Common myeloid progenitor, CD34-positive (primary cell): ENCODE data around the gene TMEM258.

ENCODE experiments used
- CTCF ChIA-PET: fragments of 350-600 bp; sonication (Branson Sonifier 250); formaldehyde crosslinking; loops from one replicate; lab custom pipeline; 2021; ENCODE audit warnings: antibody characterized with exemption; lab: Charles Lee
- POLR2A ChIA-PET: fragments of 350-600 bp; sonication (Branson Sonifier 250); formaldehyde crosslinking; loops from one replicate; lab custom pipeline; 2021; ENCODE audit warnings: antibody characterized with exemption; lab: Charles Lee
- DNase-seq, 3 donors: peaks; one replicate each; pipeline versions ENCODE4 v3.0.0 to v3.0.0-alpha.2; 2013
- H3K27ac ChIP-seq, 2 experiments: 1 replicate in 1 of 2; 2 replicates in 1 of 2; pipeline ENCODE4 v1.7.0; 2013; ENCODE audit warnings: inconsistent platforms in 2 of 2, low read length in 2 of 2, mild to moderate bottlenecking in 2 of 2, low read depth in 1 of 2, moderate library complexity in 1 of 2; ENCODE audit not compliant: severe bottlenecking in 2 of 2, insufficient read depth in 1 of 2, poor library complexity in 1 of 2
- H3K27me3 ChIP-seq, 5 experiments: replicated peaks in 2 of 5; 1 replicate in 3 of 5; 2 replicates in 2 of 5; pipeline versions ENCODE4 v1.6.1 to v1.7.0; 2013; ENCODE audit warnings: low read length in 4 of 5, mild to moderate bottlenecking in 2 of 5, moderate library complexity in 2 of 5, inconsistent platforms in 1 of 5; ENCODE audit not compliant: insufficient read depth in 5 of 5, control insufficient read depth in 4 of 5
- H3K36me3 ChIP-seq, 4 experiments: 1 replicate in 2 of 4; 2 replicates in 2 of 4; pipeline versions ENCODE4 v1.6.1 to v1.7.0; 2013; ENCODE audit warnings: low read length in 3 of 4, control low read depth in 1 of 4, mild to moderate bottlenecking in 1 of 4; ENCODE audit not compliant: control insufficient read depth in 4 of 4, insufficient read depth in 4 of 4
- H3K4me1 ChIP-seq, 4 experiments: 1 replicate in 3 of 4; 2 replicates in 1 of 4; pipeline versions ENCODE4 v1.6.1 to v1.7.1; 2013; ENCODE audit warnings: low read length in 3 of 4, mild to moderate bottlenecking in 3 of 4, control low read depth in 1 of 4, inconsistent platforms in 1 of 4, moderate library complexity in 1 of 4; ENCODE audit not compliant: control insufficient read depth in 4 of 4, insufficient read depth in 4 of 4; ENCODE audit errors: control extremely low read depth in 1 of 4
- H3K4me3 ChIP-seq, 7 experiments: 1 replicate in 4 of 7; 2 replicates in 3 of 7; pipeline versions ENCODE4 v1.5.1 to v1.7.0; 2013; ENCODE audit warnings: mild to moderate bottlenecking in 7 of 7, low read length in 6 of 7, moderate library complexity in 6 of 7, inconsistent platforms in 2 of 7, low read depth in 2 of 7, control low read depth in 1 of 7; ENCODE audit not compliant: insufficient read depth in 4 of 7, control insufficient read depth in 1 of 7; ENCODE audit errors: extremely low read depth in 1 of 7
- H3K9me3 ChIP-seq, 5 experiments: 1 replicate in 4 of 5; 2 replicates in 1 of 5; pipeline versions ENCODE4 v1.6.1 to v1.7.1; 2013; ENCODE audit warnings: low read length in 4 of 5, mild to moderate bottlenecking in 2 of 5, inconsistent platforms in 1 of 5, low read depth in 1 of 5, moderate library complexity in 1 of 5; ENCODE audit not compliant: control insufficient read depth in 4 of 5, insufficient read depth in 2 of 5; ENCODE audit errors: control extremely low read depth in 1 of 5
- WGBS: methylation state at CpG from one replicate; pipeline ENCODE4 v1.1.5; 2013; ENCODE audit not compliant: insufficient coverage; 5-methylcytosine and 5-hydroxymethylcytosine counted together

Gene TMEM258

DNA sequence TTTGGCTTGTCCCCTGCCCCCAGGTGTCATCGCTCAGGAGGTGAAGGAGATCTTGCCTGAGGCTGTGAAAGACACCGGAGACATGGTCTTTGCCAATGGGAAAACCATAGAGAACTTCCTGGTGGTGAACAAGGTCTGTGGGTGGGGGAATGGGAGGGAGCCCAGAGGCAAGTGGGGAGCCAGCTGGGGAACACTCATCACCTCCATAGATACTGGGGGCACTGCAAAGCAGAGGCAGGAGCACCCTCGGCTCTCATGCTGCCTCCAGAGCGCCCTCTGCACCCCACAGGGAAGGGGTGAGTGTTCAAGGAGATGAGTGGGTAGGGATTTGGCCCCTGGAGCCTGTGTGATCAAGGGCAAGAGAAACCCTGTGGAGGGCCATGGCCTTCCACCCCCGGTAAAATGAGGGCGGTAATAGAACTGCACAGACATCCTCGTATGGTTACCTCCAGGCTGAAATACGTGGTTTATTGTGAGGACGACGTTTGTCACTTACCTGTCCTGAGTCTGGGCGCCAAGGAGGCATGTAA lies 14.0 kb downstream of the TMEM258 start:
- DNase-seq = no peak
- Histone ChIP-seq H3K27me3 (peaks cover 0 to 9% (median 0%) of the 10 kb centered on the region in 5 experiments), H3K27ac (no peak overlapping the region), H3K4me3 (no peak overlapping the region), H3K4me1 (peaks cover 0 to 13% (median 10%) of the 10 kb centered on the region in 4 experiments), H3K36me3 (no peaks in the 10 kb centered on the region), H3K9me3 (no peaks in the 10 kb centered on the region)
- 98% methylated on average over 8 of the region's 11 CpGs for WGBS
- ChIA-PET CTCF (interaction anchor here (1.5 kb wide), 1 partner anchor 12 kb away, joined by 11 read pairs; no protein-coding TSS in a partner anchor), POLR2A (no interaction called here)

DNA sequence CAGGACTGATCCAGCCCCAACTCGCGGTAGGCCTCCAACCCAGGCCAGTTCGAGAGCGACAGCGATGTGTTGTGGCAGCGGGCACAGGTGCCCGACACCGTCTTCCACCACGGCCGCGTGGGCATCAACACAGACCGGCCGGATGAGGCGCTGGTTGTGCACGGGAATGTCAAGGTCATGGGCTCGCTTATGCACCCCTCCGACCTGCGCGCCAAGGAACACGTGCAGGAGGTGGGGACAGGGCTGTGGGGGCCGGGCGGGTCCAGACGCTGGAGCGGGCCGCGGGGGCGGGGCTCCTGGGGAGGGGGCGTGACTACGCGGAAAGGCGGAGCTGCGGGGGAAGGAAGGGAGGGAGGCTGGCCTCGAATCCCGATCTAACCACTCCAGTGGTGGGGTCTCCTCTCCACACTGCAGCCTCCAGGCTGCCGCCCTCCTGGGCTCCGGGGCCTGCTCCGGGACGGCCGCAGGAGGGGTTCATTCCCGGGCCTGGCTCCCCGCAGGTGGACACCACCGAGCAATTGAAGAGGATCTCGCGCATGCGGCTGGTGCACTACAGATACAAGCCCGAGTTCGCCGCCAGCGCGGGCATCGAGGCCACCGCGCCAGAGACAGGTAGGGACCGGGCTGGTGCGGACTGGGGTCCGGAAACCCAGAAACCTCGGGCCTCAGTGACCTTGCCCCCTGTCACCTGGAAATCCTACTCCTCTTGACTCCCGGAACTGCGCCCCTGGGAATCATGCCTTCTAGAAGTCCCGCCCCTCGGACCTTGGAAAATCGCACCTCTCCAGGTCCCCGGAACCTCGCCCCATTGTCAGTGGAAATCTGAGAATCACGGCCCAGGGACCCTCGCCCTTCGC lies 14.9 kb downstream of the TMEM258 start:
- Histone ChIP-seq H3K27ac (no peak overlapping the region), H3K4me3 (peak overlapping the region in 4 of 7 experiments; percentile 22 to 59 (median 52))
- POLR2A ChIA-PET = no interaction called here

DNA sequence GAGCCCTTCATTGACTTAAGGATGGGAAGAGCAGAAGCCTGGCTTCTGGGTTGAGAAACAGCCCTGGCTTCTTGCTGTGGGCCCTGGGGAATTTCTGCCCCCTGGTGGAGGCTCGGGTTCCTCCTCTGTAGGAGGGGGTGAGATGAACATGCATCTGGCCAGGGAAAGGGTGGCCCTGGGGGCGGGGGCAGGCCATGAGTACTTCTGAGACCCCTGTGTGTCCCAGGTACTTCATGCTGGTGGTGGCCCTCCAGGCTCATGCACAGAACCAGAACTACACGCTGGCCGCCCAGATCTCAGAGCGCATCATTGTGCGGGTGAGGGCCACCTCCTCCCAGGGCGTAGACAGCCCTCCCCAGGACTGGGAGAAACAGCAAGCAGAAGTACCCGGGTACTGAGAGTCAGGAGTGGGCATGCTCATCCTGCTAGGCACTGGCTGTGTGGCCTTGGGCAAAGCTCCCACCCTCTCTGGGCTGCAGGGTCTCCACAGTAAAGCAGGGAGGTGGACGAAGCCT lies 15.8 kb downstream of the TMEM258 start:
- POLR2A ChIA-PET = no interaction called here
- H3K9me3 ChIP-seq = no peaks in the 10 kb centered on the region
- no peak overlapping the region for H3K27ac ChIP-seq
- WGBS = 76% methylated on average over 9 of the region's 9 CpGs
- CTCF ChIA-PET = interaction anchor here (1.0 to 1.6 kb wide), 3 partner anchors 11 to 32 kb away, joined by 3 to 4 read pairs (median 3); no protein-coding TSS in a partner anchor
- peaks cover 0 to 9% (median 0%) of the 10 kb centered on the region in 5 experiments for H3K27me3 ChIP-seq
- peak; percentile 68 to 81 (median 76) for DNase-seq
- no peak overlapping the region for H3K4me3 ChIP-seq
- H3K36me3 ChIP-seq = no peaks in the 10 kb centered on the region
- peaks cover 0 to 15% (median 12%) of the 10 kb centered on the region in 4 experiments for H3K4me1 ChIP-seq

More for the DNA sequence above, 14.9 kb downstream of the TMEM258 start:
- Histone ChIP-seq H3K27me3 (peaks cover 0 to 9% (median 0%) of the 10 kb centered on the region in 5 experiments), H3K9me3 (no peaks in the 10 kb centered on the region), H3K4me1 (peaks cover 0 to 15% (median 12%) of the 10 kb centered on the region in 4 experiments), H3K36me3 (no peaks in the 10 kb centered on the region)
- DNase-seq = peak; percentile 43 to 54 (median 46)
- 37% methylated on average over 48 of the region's 67 CpGs for WGBS
- CTCF ChIA-PET = interaction anchor here (1.1 kb wide), 1 partner anchor 11 kb away, joined by 3 read pairs; no protein-coding TSS in a partner anchor

DNA sequence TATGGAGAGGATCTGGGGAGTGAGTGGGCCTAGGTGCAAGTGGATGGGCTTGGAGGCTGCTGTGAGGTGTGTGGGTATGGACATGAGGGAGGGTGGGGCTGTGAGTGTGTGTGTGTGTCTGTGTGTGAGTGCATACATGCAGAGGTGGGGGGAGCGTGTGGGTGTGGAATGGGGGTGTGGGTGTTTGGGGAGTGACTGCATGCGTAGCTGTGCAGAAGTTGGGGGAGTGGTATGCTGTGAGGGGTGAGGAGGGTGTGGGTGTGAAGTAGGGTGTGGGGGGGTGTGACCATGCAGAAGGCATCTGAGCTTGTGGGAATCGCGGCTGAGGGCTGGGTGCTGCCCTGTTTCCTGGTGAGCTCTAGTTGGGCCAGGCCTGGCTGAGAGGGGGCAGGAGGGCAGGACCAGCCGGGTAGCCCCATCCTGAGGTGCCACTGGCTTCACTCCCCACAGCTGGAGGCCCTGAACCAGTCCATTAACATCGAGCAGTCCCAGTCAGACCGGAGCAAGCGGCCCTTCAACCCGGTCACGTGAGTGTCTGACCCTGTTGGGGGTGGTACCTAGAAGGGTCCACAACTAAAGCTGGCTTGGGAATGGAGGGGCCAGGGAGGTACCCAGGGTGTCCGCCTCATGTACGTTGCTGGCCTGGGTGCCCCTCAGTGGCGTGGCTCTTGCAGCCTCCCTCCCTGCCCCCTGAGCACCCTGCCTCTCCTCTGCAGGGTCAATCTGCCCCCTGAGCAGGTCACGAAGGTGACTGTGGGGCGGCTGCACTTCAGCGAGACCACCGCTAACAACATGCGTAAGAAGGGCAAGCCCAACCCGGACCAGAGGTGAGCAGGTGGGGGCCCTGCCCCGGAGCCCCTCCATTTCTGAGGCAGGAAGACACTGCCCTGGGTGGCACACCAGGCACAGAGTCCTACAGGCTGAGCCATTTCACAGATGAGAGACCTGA lies 16.5 kb downstream of the TMEM258 start:
- ChIA-PET POLR2A (no interaction called here), CTCF (interaction anchor here (0.8 to 1.6 kb wide), 8 partner anchors 9 to 36 kb away, joined by 3 to 5 read pairs (median 4); no protein-coding TSS in a partner anchor)
- Histone ChIP-seq H3K27me3 (peaks cover 0 to 9% (median 0%) of the 10 kb centered on the region in 5 experiments), H3K4me1 (peaks cover 0 to 15% (median 12%) of the 10 kb centered on the region in 4 experiments), H3K9me3 (no peaks in the 10 kb centered on the region), H3K36me3 (no peaks in the 10 kb centered on the region), H3K27ac (no peak overlapping the region), H3K4me3 (no peak overlapping the region)
- 92% methylated on average over 17 of the region's 20 CpGs for WGBS
- DNase-seq = no peak

DNA sequence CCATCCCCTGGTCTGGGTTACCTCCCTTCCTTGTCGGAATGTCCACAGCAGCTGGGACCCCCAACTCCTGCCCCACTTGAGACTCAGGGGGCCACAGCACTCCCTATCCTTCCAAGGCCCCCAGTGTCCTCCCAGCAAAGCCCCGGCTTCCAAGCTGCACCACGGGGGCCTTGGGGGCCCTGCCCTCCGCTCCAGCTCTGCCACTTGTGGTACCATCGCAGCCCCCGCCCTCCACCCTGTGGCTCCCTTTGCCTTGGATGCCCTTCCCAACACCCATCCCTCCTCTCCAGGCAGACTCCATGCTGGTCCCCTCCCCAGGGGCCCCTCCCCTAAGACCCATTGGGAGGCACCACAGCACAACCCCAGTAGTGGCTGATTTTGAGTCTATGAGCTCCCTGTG lies 17.3 kb downstream of the TMEM258 start:
- 98% methylated on average over 6 of the region's 6 CpGs for WGBS
- DNase-seq = no peak
- ChIA-PET POLR2A (no interaction called here), CTCF (interaction anchor here (0.5 to 1.6 kb wide), 7 partner anchors 8 to 35 kb away, joined by 3 to 5 read pairs (median 3); no protein-coding TSS in a partner anchor)
- Histone ChIP-seq H3K4me3 (no peak overlapping the region), H3K27me3 (peaks cover 0 to 9% (median 0%) of the 10 kb centered on the region in 5 experiments), H3K4me1 (peaks cover 0 to 15% (median 12%) of the 10 kb centered on the region in 4 experiments), H3K27ac (no peak overlapping the region), H3K36me3 (no peaks in the 10 kb centered on the region), H3K9me3 (no peaks in the 10 kb centered on the region)

DNA sequence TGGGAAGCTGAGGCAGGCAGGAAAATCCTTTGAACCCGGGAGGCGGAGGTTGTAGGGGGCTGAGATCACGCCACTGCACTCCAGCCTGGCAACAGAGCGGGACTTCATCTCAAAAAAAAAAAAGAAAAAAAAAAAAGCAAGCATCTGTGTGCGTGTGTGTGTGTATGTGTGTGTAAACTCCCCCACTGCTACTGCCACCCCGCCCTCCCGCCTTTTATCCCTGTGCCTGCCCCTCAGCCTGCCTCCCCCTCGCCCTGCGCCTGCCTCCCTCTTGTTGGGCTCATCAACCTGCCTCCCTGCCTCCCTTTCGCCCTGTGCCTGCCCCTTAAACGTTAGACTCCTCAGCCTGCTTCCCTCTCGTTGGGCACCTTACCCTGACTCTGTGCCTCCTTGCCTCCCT lies 18.0 kb downstream of the TMEM258 start:
- peaks cover 0 to 15% (median 12%) of the 10 kb centered on the region in 4 experiments for H3K4me1 ChIP-seq
- no peaks in the 10 kb centered on the region for H3K9me3 ChIP-seq
- H3K4me3 ChIP-seq = no peak overlapping the region
- DNase-seq = no peak
- ChIA-PET POLR2A (no interaction called here), CTCF (interaction anchor here (0.6 to 1.2 kb wide), 2 partner anchors 15 to 21 kb away, joined by 3 to 4 read pairs; no protein-coding TSS in a partner anchor)
- no peaks in the 10 kb centered on the region for H3K36me3 ChIP-seq
- peaks cover 0 to 9% (median 0%) of the 10 kb centered on the region in 5 experiments for H3K27me3 ChIP-seq
- WGBS = 93% methylated on average over 9 of the region's 12 CpGs
- H3K27ac ChIP-seq = no peak overlapping the region
